IMR-90 (cell line): ENCODE results near the gene ZNHIT1. TPM values are rescaled to one million over a fixed set of nuclear protein-coding genes. Genes with fewer than 3 reads are reported as not detected.

Experiments
- ATAC-seq: fragments of 200-7000 bp; cut with Tn5 transposase; 2 replicates; pipeline ENCODE4 v1.9.1; 2020; ENCODE audit warnings: low read depth, mild to moderate bottlenecking, moderate library complexity
- BruUV-seq: library from RNA; stranded (reverse); fragments of 400-500 nt; replicated peaks from 2 replicates; lab custom pipeline; 2021; lab: Mats Ljungman, UMichigan
- CTCF ChIA-PET: fragments of 300-600 bp; formaldehyde crosslinking; extraction: SDS; loops from one replicate; lab custom pipeline; 2021; ENCODE audit warnings: antibody characterized with exemption; lab: Yijun Ruan, JAX
- POLR2A ChIA-PET: fragments of 300-600 bp; sonication (Branson Sonifier 250); formaldehyde crosslinking; loops from one replicate; lab custom pipeline; 2022; ENCODE audit warnings: antibody characterized with exemption; ENCODE audit not compliant: unreplicated experiment; lab: Charles Lee
- DNase-seq: peaks from one replicate; pipeline ENCODE4 v3.0.0; 2013
- H2AFZ ChIP-seq: replicated peaks from 2 replicates; pipeline ENCODE3; 2013; ENCODE audit warnings: low read length, mild to moderate bottlenecking; ENCODE audit not compliant: poor library complexity
- H2AK5ac ChIP-seq: 2 replicates; pipeline ENCODE4 v1.6.1; 2013; ENCODE audit warnings: low read depth, low read length, inconsistent platforms
- H2AK9ac ChIP-seq: replicated peaks from 2 replicates; pipeline ENCODE3; 2013; ENCODE audit warnings: mild to moderate bottlenecking, low read depth, low read length, moderate library complexity; ENCODE audit not compliant: poor library complexity
- H2BK120ac ChIP-seq: 2 replicates; pipeline ENCODE4 v1.6.1; 2013; ENCODE audit warnings: low read depth, low read length, inconsistent platforms
- H2BK15ac ChIP-seq: 3 replicates; pipeline ENCODE4 v1.6.1; 2013; ENCODE audit warnings: low read depth, low read length, inconsistent platforms
- H2BK20ac ChIP-seq: 2 replicates; pipeline ENCODE4 v1.6.1; 2013; ENCODE audit warnings: low read depth, mild to moderate bottlenecking, inconsistent platforms, low read length, moderate library complexity
- H2BK5ac ChIP-seq: 2 replicates; pipeline ENCODE4 v1.6.1; 2013; ENCODE audit warnings: mild to moderate bottlenecking, low read depth, low read length, inconsistent platforms; ENCODE audit not compliant: poor library complexity, severe bottlenecking
- H3K14ac ChIP-seq: replicated peaks from 2 replicates; pipeline ENCODE4 v1.6.1; 2013; ENCODE audit warnings: low read depth, low read length, inconsistent platforms
- H3K18ac ChIP-seq: 2 replicates; pipeline ENCODE4 v1.6.1; 2013; ENCODE audit warnings: low read depth, low read length, control low read depth
- H3K23ac ChIP-seq: 2 replicates; pipeline ENCODE4 v1.6.1; 2013; ENCODE audit warnings: low read depth, low read length, inconsistent platforms
- H3K27ac ChIP-seq: 2 replicates; pipeline ENCODE4 v1.5.1; 2013; ENCODE audit warnings: mild to moderate bottlenecking, control low read depth, low read length; ENCODE audit not compliant: insufficient read depth
- H3K27me3 ChIP-seq: 2 replicates; pipeline ENCODE4 v1.6.1; 2013; ENCODE audit warnings: low read length; ENCODE audit not compliant: control insufficient read depth, insufficient read depth
- H3K36me3 ChIP-seq: 2 replicates; pipeline ENCODE4 v1.6.1; 2013; ENCODE audit warnings: low read length, mixed read lengths; ENCODE audit not compliant: control insufficient read depth, insufficient read depth
- H3K4ac ChIP-seq: 2 replicates; pipeline ENCODE4 v1.6.1; 2013; ENCODE audit warnings: low read depth, low read length, inconsistent platforms
- H3K4me1 ChIP-seq: 2 replicates; pipeline ENCODE4 v1.6.1; 2013; ENCODE audit warnings: low read length, mixed read lengths; ENCODE audit not compliant: control insufficient read depth, insufficient read depth
- H3K4me2 ChIP-seq: 2 replicates; pipeline ENCODE4 v1.6.1; 2013; ENCODE audit warnings: low read depth, mild to moderate bottlenecking, control low read depth, low read length, moderate library complexity
- H3K4me3 ChIP-seq: 2 replicates; pipeline ENCODE4 v1.5.1; 2013; ENCODE audit warnings: low read depth, mild to moderate bottlenecking, control low read depth, low read length, moderate library complexity; ENCODE audit not compliant: insufficient read depth
- H3K56ac ChIP-seq: 2 replicates; pipeline ENCODE4 v1.6.1; 2013; ENCODE audit warnings: low read length, inconsistent platforms; ENCODE audit not compliant: insufficient read depth; ENCODE audit errors: extremely low read depth
- H3K79me1 ChIP-seq, 2 experiments: 2 replicates each; pipeline ENCODE4 v1.6.1; 2013; ENCODE audit warnings: low read length in 2 of 2, inconsistent platforms in 1 of 2, low read depth in 1 of 2
- H3K9ac ChIP-seq: 2 replicates; pipeline ENCODE4 v1.6.1; 2013; ENCODE audit warnings: low read depth, low read length, control low read depth
- H3K9me1 ChIP-seq: 2 replicates; pipeline ENCODE4 v1.6.1; 2013; ENCODE audit warnings: low read length, inconsistent platforms; ENCODE audit not compliant: insufficient read depth
- H3K9me3 ChIP-seq: 2 replicates; pipeline ENCODE4 v1.6.1; 2013; ENCODE audit warnings: low read length; ENCODE audit not compliant: control insufficient read depth, insufficient read depth
- H4K20me1 ChIP-seq: 2 replicates; pipeline ENCODE4 v1.6.1; 2013; ENCODE audit warnings: low read length, inconsistent platforms; ENCODE audit not compliant: insufficient read depth
- H4K5ac ChIP-seq: 2 replicates; pipeline ENCODE4 v1.6.1; 2013; ENCODE audit warnings: mild to moderate bottlenecking, low read depth, low read length, control low read depth
- H4K8ac ChIP-seq, 2 experiments: 2 replicates each; pipeline ENCODE4 v1.6.1; 2013; ENCODE audit warnings: low read depth in 2 of 2, low read length in 2 of 2, control low read depth in 1 of 2, inconsistent platforms in 1 of 2
- H4K91ac ChIP-seq: 2 replicates; pipeline ENCODE4 v1.6.1; 2013; ENCODE audit warnings: low read depth, low read length, inconsistent platforms; ENCODE audit not compliant: insufficient read depth
- BHLHE40 ChIP-seq: fragments of 150-350 bp; IDR thresholded peaks from 2 replicates; pipeline ENCODE4 v1.6.1; 2016; ENCODE audit warnings: mild to moderate bottlenecking, low read depth, low read length
- CEBPB ChIP-seq: IDR thresholded peaks from 2 replicates; pipeline ENCODE4 v1.6.1; 2012; ENCODE audit warnings: low read depth, low read length, improper control_type of control experiment
- ELK1 ChIP-seq: fragments of 150-350 bp; IDR thresholded peaks from 2 replicates; pipeline ENCODE4 v1.6.1; 2016; ENCODE audit warnings: low read depth, mild to moderate bottlenecking, low read length, moderate library complexity, borderline replicate concordance
- MAFK ChIP-seq: IDR thresholded peaks from 2 replicates; pipeline ENCODE4 v1.6.1; 2012; ENCODE audit warnings: low read depth, low read length, improper control_type of control experiment
- MXI1 ChIP-seq: IDR thresholded peaks from 2 replicates; pipeline ENCODE4 v1.6.1; 2012; ENCODE audit warnings: low read depth, mild to moderate bottlenecking, low read length, moderate library complexity, borderline replicate concordance
- POLR2A ChIP-seq: IDR thresholded peaks from 2 replicates; pipeline ENCODE4 v1.6.1; 2012; ENCODE audit warnings: mild to moderate bottlenecking, low read depth, low read length
- RAD21 ChIP-seq: IDR thresholded peaks from 2 replicates; pipeline ENCODE4 v1.6.1; 2012; ENCODE audit warnings: low read length, improper control_type of control experiment
- RCOR1 ChIP-seq: IDR thresholded peaks from 2 replicates; pipeline ENCODE4 v1.6.1; 2012; ENCODE audit warnings: mild to moderate bottlenecking, low read length, improper control_type of control experiment; ENCODE audit not compliant: insufficient replicate concordance
- USF2 ChIP-seq: fragments of 150-350 bp; IDR thresholded peaks from 2 replicates; pipeline ENCODE4 v1.6.1; 2017; ENCODE audit warnings: mild to moderate bottlenecking, antibody characterized with exemption, low read length, low read depth
- WGBS, 2 experiments: methylation state at CpG; one replicate each; pipeline versions ENCODE4 v1.1.5 to v1.1.7; 2013; ENCODE audit warnings: missing lambda C conversion rate in 2 of 2; ENCODE audit not compliant: insufficient read length in 1 of 2; ENCODE audit errors: extremely low coverage in 2 of 2; 5-methylcytosine and 5-hydroxymethylcytosine counted together
- dilution Hi-C: fragments of 300-500 bp; cut with HindIII; formaldehyde crosslinking; loops from one replicate; pipeline ENCODE4 v1.14.3; 2018; ENCODE audit warnings: low sequenced_read_pairs; ENCODE audit not compliant: unreplicated experiment
- in situ Hi-C: fragments of 300-500 bp; cut with MboI; formaldehyde crosslinking; loops from 3 replicates; pipeline ENCODE4 v1.14.3; 2019; ENCODE audit warnings: low sequenced_read_pairs, inconsistent platforms, mixed read lengths
- intact Hi-C: fragments of 100-400 bp; cut with micrococcal nuclease; formaldehyde crosslinking; loops from 2 replicates; pipeline ENCODE4 v1.10.0; 2022
- polyA plus RNA-seq, 3 experiments: library from polyadenylated mRNA; depleted of rRNA; stranded (reverse); fragments of >200 nt; gene quantifications; 2 replicates each; pipeline ENCODE4 v1.2.3, GENCODE V29; 2012; ENCODE audit warnings: low replicate concordance in 1 of 3
- total RNA-seq: library from RNA; depleted of rRNA; stranded (reverse); fragments of >200 nt; gene quantifications from 2 replicates; pipeline ENCODE4 v1.2.3, GENCODE V29; 2012

ZNHIT1 gene
- total and polyA plus RNA-seq, 2 of the 4 experiments (the other 2 are of a cell fraction), result 31.7 to 47.1 TPM

DNA sequence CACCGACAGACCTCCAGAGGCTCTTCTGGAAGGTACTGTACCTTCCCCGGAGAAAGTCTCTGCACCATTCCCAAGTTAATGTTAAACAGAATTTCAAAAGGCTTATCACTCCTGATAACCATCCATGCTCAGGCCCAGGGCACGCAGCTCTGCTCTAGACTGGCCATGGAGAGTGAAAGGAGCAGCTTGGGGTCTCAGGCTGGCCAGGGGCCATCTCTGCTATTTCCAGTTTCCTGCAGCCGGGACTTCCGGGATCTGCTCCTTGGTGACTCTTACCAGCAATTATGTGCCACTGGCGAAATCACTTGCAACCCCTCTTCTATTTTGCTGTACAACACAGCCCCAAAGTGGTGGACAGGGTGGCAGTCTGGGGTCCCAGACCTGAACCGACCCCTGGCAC, 13.7 kb downstream of the ZNHIT1 start:
- H3K18ac ChIP-seq, result no peak overlapping the region
- H2AFZ ChIP-seq, result peak overlapping the region; percentile 62
- H2BK5ac ChIP-seq, result no peak overlapping the region
- H4K5ac ChIP-seq, result no peak overlapping the region
- no peak overlapping the region for H3K4me3 ChIP-seq
- H3K9ac ChIP-seq, result no peak overlapping the region
- WGBS, 2 experiments, result 100% methylated on average over 1 of the region's 7 CpGs; no CpG with 5 or more reads in 1 of the 2 experiments
- no peaks in the 10 kb centered on the region for H3K9me3 ChIP-seq
- H3K27ac ChIP-seq, result no peak overlapping the region
- CTCF ChIA-PET, result no interaction called here
- dilution Hi-C loops, result no loop called here
- intact Hi-C loops, result no loop called here
- peaks cover 3% of the 10 kb centered on the region for H3K4me1 ChIP-seq
- H3K4me2 ChIP-seq, result no peak overlapping the region
- H4K91ac ChIP-seq, result no peak overlapping the region
- no peak overlapping the region for H2AK9ac ChIP-seq
- no peak for TF ChIP-seq CEBPB
- TF ChIP-seq USF2, result no peak
- TF ChIP-seq MXI1, result no peak
- TF ChIP-seq RAD21, result no peak
- no peak for TF ChIP-seq BHLHE40
- no peak for TF ChIP-seq ELK1
- no peak for TF ChIP-seq RCOR1
- TF ChIP-seq POLR2A, result no peak
- no peak for TF ChIP-seq MAFK
- H2BK120ac ChIP-seq, result no peak overlapping the region
- H4K20me1 ChIP-seq, result peaks cover 6% of the 10 kb centered on the region
- H3K9me1 ChIP-seq, result peaks cover 4% of the 10 kb centered on the region
- no peak for DNase-seq
- H2BK20ac ChIP-seq, result no peak overlapping the region
- H3K14ac ChIP-seq, result no peak overlapping the region
- H3K23ac ChIP-seq, result peak overlapping the region; percentile 59; the same call in 1 of the 2 replicates
- H3K79me1 ChIP-seq, result peaks cover 0 to 6% of the 10 kb centered on the region in 2 experiments; a peak in 1 of 4 replicates
- H3K36me3 ChIP-seq, result peaks cover 19% of the 10 kb centered on the region
- H2AK5ac ChIP-seq, result no peak overlapping the region
- no TSS peak for BruUV-seq
- H2BK15ac ChIP-seq, result no peak overlapping the region
- POLR2A ChIA-PET, result no interaction called here
- no peak overlapping the region for H3K56ac ChIP-seq
- in situ Hi-C loops, result no loop called here
- 0 out of 2 replicates have a peak overlapping the region, but pooled peaks have one; percentile 43 for H3K4ac ChIP-seq
- H4K8ac ChIP-seq, result peak overlapping the region in 1 of 2 experiments; percentile 36; a peak in 1 of 4 replicates
- ATAC-seq, result peak; percentile 21
- no peaks in the 10 kb centered on the region for H3K27me3 ChIP-seq
